SW480 (cell line): Measurements from ENCODE around the gene MBD6.
"Not testable (repeated sequence)": the region's sequence is repeated elsewhere in the genome, so short reads cannot be mapped to it uniquely, and the experiment has no call there.

ENCODE experiments used
- DNase-seq: peaks from one replicate; pipeline ENCODE4 v3.0.0-alpha.2; 2016; ENCODE audit warnings: low spot score

Gene MBD6

GRCh38 chr12:57489157-57489641, 33.4 kb upstream of the MBD6 start:
- DNase-seq = no peak

DNA sequence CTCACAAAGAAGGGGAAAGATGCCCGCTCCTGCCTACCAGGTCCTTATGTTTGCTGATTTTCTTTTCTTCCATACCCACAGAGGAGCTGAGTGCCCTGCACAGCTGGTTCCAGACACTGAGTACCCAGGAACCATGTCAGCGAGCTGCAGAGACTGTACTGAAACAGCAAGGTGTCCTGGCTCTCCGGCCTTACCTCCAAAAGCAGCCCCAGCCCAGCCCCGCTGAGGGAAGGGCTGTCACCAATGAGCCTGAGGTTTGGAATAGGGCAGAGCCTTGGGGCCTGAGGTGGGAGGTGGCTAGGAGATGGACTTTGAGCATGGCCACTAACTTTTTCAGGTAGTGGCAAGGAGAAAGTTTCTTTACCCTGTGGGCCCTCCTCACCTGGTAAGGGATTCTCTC, 32.5 kb upstream of the MBD6 start:
- DNase-seq = no peak

- DNase-seq = no peak
These were observed 31.0 kb upstream of the MBD6 start for GRCh38 chr12:57491393-57492280.

DNA sequence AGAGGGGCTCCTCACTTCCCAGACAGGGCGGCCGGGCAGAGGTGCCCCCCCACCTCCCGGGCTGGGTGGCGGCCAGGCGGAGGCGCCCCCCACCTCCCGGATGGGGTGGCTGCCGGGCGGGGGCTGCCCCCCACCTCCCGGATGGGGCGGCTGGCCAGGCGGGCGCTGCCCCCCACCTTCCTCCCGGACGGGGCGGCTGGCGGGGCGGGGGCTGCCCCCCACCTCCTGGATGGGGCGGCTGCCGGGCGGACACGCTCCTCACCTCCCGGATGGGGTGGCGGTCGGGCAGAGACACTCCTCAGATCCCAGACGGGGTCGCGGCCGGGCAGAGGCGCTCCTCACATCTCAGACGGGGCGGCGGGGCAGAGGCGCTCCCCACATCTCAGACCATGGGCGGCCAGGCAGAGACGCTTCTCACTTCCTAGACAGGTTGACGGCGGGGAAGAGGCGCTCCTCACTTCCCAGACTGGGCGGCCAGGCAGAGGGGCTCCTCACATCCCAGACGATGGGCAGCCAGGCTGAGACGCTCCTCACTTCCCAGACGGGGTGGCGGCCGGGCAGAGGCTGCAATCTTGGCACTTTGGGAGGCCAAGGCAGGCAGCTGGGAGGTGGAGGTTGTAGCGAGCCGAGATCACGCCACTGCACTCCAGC, 27.4 kb upstream of the MBD6 start:
- not testable (repeated sequence) for DNase-seq

DNA sequence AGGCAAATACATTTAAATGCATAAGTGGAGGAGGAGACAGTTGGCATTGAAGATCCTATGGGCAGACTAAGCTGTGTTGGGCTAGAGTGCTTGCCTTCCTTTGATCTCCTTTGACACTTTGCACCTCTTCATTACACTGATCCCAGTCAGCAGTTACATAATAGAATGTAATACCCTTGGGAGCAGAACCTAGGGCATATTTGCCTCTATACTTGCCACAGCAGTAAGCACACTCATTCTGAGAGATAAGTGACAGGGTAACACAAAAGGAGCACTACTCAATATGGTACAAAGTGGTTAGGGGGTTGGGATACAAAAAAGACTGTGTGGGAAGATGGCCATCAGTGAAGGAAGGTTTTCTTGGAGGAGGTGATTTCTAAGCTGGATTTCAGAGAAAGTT, 25.8 kb upstream of the MBD6 start:
- no peak for DNase-seq

- no peak for DNase-seq
These were observed 25.1 kb upstream of the MBD6 start for GRCh38 chr12:57497223-57498131.

DNA sequence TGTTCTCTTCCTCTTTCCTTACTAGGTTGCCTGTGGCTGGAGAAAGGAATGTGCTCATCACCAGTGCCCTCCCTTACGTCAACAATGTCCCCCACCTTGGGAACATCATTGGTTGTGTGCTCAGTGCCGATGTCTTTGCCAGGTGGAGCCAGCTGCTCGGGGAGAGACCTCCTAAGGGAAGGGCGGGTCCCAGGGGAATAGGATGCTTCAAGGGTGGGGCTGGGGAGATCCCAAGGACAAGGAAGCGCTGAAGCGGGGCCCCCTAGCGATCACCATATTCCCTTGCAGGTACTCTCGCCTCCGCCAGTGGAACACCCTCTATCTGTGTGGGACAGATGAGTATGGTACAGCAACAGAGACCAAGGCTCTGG, 24.5 kb upstream of the MBD6 start:
- DNase-seq = no peak

DNA sequence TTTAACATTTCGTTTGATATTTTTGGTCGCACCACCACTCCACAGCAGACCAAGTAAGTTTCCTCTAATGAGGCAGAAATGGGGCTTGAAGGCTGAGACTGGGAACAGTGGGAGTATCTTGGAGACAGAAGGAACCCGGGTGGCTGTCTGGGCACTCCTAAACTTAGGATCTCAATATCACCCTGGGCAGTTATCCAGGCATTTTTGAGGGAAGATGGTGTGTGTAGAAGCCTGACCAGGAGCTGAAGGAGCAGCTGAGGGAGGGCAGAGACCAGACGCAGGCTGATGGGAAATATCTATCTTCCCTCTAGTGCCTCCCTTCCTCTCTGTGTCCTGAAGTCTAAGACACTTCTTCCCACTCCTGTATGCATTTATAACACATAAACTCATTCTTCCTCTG, 24.1 kb upstream of the MBD6 start:
- DNase-seq = no peak

GRCh38 chr12:57500213-57500612, 22.4 kb upstream of the MBD6 start:
- no peak for DNase-seq

DNA sequence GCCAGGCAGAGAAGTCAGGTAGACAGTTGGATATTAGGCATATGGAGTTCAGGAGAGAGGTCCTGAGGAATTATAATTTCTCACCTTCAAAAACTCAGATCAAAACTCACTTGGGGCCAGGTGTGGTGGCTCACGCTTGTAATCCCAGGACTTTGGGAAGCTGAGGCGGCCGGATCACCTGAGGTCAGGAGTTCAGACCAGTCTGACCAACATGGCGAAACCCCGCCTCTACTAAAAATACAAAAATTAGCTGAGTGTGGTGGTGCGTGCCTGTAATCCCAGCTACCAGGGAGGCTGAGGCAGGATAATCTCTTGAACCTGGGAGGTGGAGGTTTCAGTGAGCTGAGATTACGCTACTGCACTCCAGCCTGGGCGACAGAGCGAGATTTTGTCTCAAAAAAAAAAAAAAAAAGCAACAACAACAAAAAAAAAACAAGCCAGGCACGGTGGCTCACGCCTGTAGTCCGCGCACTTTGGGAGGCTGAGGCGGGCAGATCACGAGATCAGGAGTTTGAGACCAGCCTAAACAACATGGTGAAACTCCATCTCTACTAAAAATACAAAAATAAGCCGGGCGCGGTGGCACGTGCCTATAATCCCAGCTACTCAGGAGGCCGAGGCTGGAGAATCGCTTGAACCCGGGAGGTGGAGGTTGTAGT, 20.2 kb upstream of the MBD6 start:
- not testable (repeated sequence) for DNase-seq

- not testable (repeated sequence) for DNase-seq
These were observed 16.1 kb upstream of the MBD6 start for GRCh38 chr12:57506541-57506940.

DNA sequence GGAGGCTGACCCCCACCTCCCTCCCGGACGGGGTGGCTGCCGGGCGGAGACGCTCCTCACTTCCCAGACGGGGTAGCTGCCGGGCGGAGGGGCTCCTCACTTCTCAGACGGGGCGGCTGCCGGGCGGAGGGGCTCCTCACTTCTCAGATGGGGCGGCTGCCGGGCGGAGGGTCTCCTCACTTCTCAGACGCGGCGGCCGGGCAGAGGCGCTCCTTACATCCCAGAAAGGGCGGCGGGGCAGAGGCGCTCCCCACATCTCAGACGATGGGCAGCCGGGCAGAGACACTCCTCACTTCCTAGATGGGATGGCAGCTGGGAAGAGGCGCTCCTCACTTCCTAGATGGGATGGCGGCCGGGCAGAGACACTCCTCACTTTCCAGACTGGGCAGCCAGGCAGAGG, 14.8 kb upstream of the MBD6 start:
- not testable (repeated sequence) for DNase-seq

- no peak for DNase-seq
These were observed 11.5 kb upstream of the MBD6 start for GRCh38 chr12:57511161-57511560.

- DNase-seq = no peak
These were observed 10.9 kb upstream of the MBD6 start for GRCh38 chr12:57511588-57512325.

GRCh38 chr12:57512665-57513064, 10.0 kb upstream of the MBD6 start:
- DNase-seq = no peak

DNA sequence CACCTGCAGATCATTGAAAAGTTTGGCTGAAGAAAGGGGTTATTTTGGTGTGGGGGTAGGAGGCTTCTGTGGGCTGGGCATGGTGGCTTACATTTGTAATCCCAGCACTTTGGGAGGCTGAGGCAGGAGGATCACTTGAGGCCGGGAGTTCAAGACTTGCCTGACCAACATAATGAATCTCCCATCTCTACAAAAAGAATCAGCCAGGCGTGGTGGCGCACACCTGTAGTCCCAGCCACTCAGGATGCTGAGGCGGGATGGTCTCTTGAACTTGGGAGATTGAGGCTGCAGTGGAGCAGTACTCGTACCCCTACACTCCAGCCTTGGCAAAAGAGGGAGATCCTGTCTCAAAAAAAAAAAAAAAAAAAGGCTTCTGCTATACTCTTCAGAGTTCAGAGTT, 9.4 kb upstream of the MBD6 start:
- no peak for DNase-seq

DNA sequence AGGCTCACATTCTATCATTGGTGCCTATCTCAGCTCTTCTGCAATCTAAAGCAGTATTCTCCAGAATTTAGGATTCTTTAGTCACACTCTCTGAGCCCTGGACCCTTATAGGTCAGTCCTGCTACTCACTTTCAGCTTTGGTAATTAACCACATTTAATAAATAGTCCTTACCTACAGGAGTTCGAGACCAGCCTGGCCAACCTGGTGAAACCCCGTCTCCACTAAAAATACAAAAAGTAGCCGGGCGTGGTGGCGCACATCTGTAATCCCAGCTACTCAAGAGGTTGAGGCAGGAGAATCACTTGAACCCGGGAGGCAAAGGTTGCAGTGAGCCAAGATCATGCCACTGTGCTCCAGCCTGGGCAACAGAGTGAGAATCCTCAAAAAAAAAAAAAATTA, 8.9 kb upstream of the MBD6 start:
- DNase-seq = not testable (repeated sequence)

DNA sequence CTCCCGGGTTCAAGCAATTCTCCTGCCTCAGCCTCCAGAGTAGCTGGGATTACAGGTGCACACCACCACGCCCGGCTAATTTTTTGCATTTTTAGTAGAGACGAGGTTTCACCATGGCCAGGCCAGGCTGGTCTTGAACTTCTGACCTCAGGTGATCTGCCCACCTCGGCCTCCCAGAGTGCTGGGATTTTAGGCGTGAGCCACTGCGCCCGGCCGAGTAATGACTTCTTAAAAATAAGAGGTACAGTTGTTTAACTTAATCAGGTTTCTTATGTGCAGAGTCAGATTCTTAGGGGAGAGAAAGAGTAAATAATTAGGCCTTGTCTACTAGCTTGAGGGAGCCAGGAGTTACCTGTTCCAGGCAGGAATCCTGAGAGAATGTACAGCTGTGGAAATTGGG, 8.4 kb upstream of the MBD6 start:
- DNase-seq = not testable (repeated sequence)

DNA sequence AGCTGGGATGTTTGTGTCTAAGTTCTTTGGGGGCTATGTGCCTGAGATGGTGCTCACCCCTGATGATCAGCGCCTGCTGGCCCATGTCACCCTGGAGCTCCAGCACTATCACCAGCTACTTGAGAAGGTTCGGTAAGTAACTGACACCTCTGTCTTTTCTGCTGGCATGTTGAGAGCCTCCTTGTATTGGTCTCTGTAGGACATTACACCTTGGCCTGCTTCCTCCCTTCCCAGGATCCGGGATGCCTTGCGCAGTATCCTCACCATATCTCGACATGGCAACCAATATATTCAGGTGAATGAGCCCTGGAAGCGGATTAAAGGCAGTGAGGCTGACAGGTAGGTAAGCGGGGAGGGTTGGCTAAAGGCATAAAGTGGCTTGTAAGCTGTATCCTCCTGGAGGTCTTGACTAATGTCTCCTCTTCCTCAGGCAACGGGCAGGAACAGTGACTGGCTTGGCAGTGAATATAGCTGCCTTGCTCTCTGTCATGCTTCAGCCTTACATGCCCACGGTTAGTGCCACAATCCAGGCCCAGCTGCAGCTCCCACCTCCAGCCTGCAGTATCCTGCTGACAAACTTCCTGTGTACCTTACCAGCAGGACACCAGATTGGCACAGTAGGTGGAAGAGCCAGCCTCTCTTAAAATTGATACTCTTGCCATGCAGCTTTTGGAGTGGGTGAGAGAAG, 7.8 kb upstream of the MBD6 start:
- DNase-seq = no peak

- DNase-seq = no peak
These were observed 7.2 kb upstream of the MBD6 start for GRCh38 chr12:57515408-57515933.
